ENCODE measurements around the gene IGSF9.

- TF ChIP-seq CTCF (IDR thresholded peaks at IDR 0.05; ENCODE audit: insufficient read depth, low read depth, low read length) (no peak), EZH2 (IDR thresholded peaks at IDR 0.05; ENCODE audit: insufficient read depth, low read length) (no peak)
Observed at GRCh38 chr1:159889821-159890252, 55.6 kb downstream of the IGSF9 start.
